ENCODE results near the gene DUSP19.

The DUSP19 gene

GRCh38 chr2:183105402-183106134 lies 27.0 kb downstream of the DUSP19 start:
- no peak for TF ChIP-seq POLR2AphosphoS5 (IDR thresholded peaks at IDR 0.05; ENCODE audit: low read depth, low read length)
- no peak for TF ChIP-seq TAF1 (IDR thresholded peaks at IDR 0.05; ENCODE audit: borderline replicate concordance, insufficient read depth, low read length)
- no peak for TF ChIP-seq REST (IDR thresholded peaks at IDR 0.05; ENCODE audit: insufficient read depth in 1 of 2, low read depth in 2 of 2, low read length in 2 of 2)

GRCh38 chr2:183112577-183112976 lies 34.0 kb downstream of the DUSP19 start:
- TF ChIP-seq TAF1 (IDR thresholded peaks at IDR 0.05; ENCODE audit: borderline replicate concordance, insufficient read depth, low read length) (no peak), REST (IDR thresholded peaks at IDR 0.05; ENCODE audit: insufficient read depth in 1 of 2, low read depth in 2 of 2, low read length in 2 of 2) (no peak), FOXP2 (optimal IDR thresholded peaks at IDR 0.05; ENCODE audit: borderline replicate concordance, extremely low read depth, extremely low read length, insufficient read depth) (no peak), POLR2AphosphoS5 (IDR thresholded peaks at IDR 0.05; ENCODE audit: low read depth, low read length) (no peak), SIN3A (IDR thresholded peaks at IDR 0.05; ENCODE audit: borderline replicate concordance, insufficient read depth, low read length) (no peak)

DNA sequence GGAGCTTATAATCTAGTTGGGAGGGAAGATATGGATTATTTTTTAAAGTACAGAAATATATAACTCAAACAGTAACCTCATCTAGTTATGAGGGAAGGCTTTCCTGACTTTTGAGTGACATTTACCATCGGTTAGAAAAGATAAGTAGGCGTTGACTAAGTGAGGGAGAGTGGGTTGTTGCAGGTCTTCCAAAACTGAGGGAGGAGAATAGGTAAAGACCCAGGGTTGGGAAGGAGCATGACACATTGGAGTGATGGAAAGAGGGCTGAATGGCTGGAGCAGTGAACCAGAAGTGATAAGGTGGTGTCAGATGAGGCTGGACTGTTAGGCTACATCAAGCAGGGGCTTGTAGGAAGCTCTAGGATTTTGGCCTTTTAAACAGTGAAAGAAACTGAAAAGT lies 35.1 kb downstream of the DUSP19 start:
- TF ChIP-seq REST (IDR thresholded peaks at IDR 0.05; ENCODE audit: insufficient read depth in 1 of 2, low read depth in 2 of 2, low read length in 2 of 2), result no peak
- no peak for TF ChIP-seq POLR2AphosphoS5 (IDR thresholded peaks at IDR 0.05; ENCODE audit: low read depth, low read length)
- TF ChIP-seq FOXP2 (optimal IDR thresholded peaks at IDR 0.05; ENCODE audit: borderline replicate concordance, extremely low read depth, extremely low read length, insufficient read depth), result no peak
- no peak for TF ChIP-seq TAF1 (IDR thresholded peaks at IDR 0.05; ENCODE audit: borderline replicate concordance, insufficient read depth, low read length)
- no peak for TF ChIP-seq SIN3A (IDR thresholded peaks at IDR 0.05; ENCODE audit: borderline replicate concordance, insufficient read depth, low read length)

- TF ChIP-seq REST (IDR thresholded peaks at IDR 0.05; ENCODE audit: insufficient read depth in 1 of 2, low read depth in 2 of 2, low read length in 2 of 2) (no peak), SIN3A (IDR thresholded peaks at IDR 0.05; ENCODE audit: borderline replicate concordance, insufficient read depth, low read length) (no peak), POLR2AphosphoS5 (IDR thresholded peaks at IDR 0.05; ENCODE audit: low read depth, low read length) (no peak), TAF1 (IDR thresholded peaks at IDR 0.05; ENCODE audit: borderline replicate concordance, insufficient read depth, low read length) (no peak), FOXP2 (optimal IDR thresholded peaks at IDR 0.05; ENCODE audit: borderline replicate concordance, extremely low read depth, extremely low read length, insufficient read depth) (no peak)
These were observed 38.7 kb downstream of the DUSP19 start for GRCh38 chr2:183117226-183117625.
